ENCODE results near the gene RNF128. TPM values are rescaled to one million over a fixed set of nuclear protein-coding genes. Genes with fewer than 3 reads are reported as not detected.

The RNF128 gene
- total RNA-seq (not detected in 2 replicates), polyA plus RNA-seq (not detected in 2 replicates), polyA minus RNA-seq (not detected in 2 replicates), Bru-seq, nascent RNA (percentile 3 among the genes with signal in this experiment), BruChase-seq, experiment 1, labeled RNA remaining after a 6-hour chase (not detected), BruChase-seq, experiment 2, labeled RNA remaining after a 2-hour chase (percentile 1 among the genes with signal in this experiment)
- not detected in 2 replicates for polyA plus RNA-seq (2011; cell fraction: cytosol; rRNA removed)
- not detected in 2 replicates for polyA plus RNA-seq (2011; cell fraction: nucleus; rRNA removed)
- polyA plus RNA-seq (2012) = not detected in 2 replicates
- not detected for polyA minus RNA-seq (2011; cell fraction: cytosol; rRNA and poly(A)+ RNA removed)
- polyA minus RNA-seq (2011; cell fraction: nucleus; rRNA and poly(A)+ RNA removed) = not detected in 2 replicates
- long read RNA-seq = 0 reads

- Histone ChIP-seq H3K9me3 (replicated peaks; ENCODE audit: control insufficient read depth, insufficient read depth, low read length) (no peaks in the 10 kb centered on the region), H3K9me1 (replicated peaks; ENCODE audit: control insufficient read depth, extremely low read depth, insufficient read depth, low read length) (no peaks in the 10 kb centered on the region), H4K20me1 (replicated peaks; ENCODE audit: control insufficient read depth, extremely low read depth, insufficient read depth, low read length) (no peaks in the 10 kb centered on the region), H3K36me3 (ENCODE audit: control insufficient read depth in 2 of 2, extremely low read depth in 1 of 2, insufficient read depth in 2 of 2, low read length in 2 of 2) (no peaks in the 10 kb centered on the region), H3K4me1 (ENCODE audit: control insufficient read depth, extremely low read depth, insufficient read depth, low read length) (no peaks in the 10 kb centered on the region), H3K27ac (ENCODE audit: insufficient read depth, low read depth, low read length) (no peak within 1 kb of the TSS), H3K4me3 (replicated peaks in 1 of 3; ENCODE audit: insufficient read depth in 1 of 3, low read depth in 1 of 3, low read length in 3 of 3) (no peak within 1 kb of the TSS), H3K27me3 (ENCODE audit: control insufficient read depth in 2 of 2, insufficient read depth in 2 of 2, low read length in 2 of 2) (peaks cover 16 to 23% of the 10 kb centered on the region in 2 experiments), H3K4me2 (ENCODE audit: insufficient read depth, low read length) (no peak within 1 kb of the TSS), H3K79me2 (ENCODE audit: control insufficient read depth, insufficient read depth, low read length) (no peaks in the 10 kb centered on the region), H2AFZ (ENCODE audit: low read depth, low read length) (no peak within 1 kb of the TSS), H3K9ac (replicated peaks; ENCODE audit: extremely low read depth, insufficient read depth, low read length) (no peak within 1 kb of the TSS)
- intact Hi-C loops (cut with micrococcal nuclease) (no loop called here), dilution Hi-C loops (cut with MboI; ENCODE audit: extremely low pct_ligation_motif_present, low sequenced_read_pairs) (no loop called here)
- CTCF ChIA-PET = no interaction called here
- no TSS peak for BruUV-seq (replicated peaks)
- TF ChIP-seq EZH2 (IDR thresholded peaks at IDR 0.05; ENCODE audit: borderline replicate concordance, low read depth, low read length, severe bottlenecking) (peak; percentile 58), POLR2AphosphoS5 (IDR thresholded peaks at IDR 0.05; ENCODE audit: insufficient read depth, low read depth, low read length) (no peak)
- POLR2A ChIA-PET = no interaction called here
- no peak for DNase-seq (ENCODE audit: low read depth, low spot score)
- no peak for FAIRE-seq
These were observed at the start of gene RNF128 for GRCh38 chrX:106726485-106727437. RNF128 (plus strand) TSS chrX:106726701; CDS start chrX:106726914, 213 bp downstream.

- no peaks in the 10 kb centered on the region for H3K27me3 ChIP-seq (ENCODE audit: control insufficient read depth in 2 of 2, insufficient read depth in 2 of 2, low read length in 2 of 2)
- no peaks in the 10 kb centered on the region for H3K9me1 ChIP-seq (replicated peaks; ENCODE audit: control insufficient read depth, extremely low read depth, insufficient read depth, low read length)
- H3K9me3 ChIP-seq (replicated peaks; ENCODE audit: control insufficient read depth, insufficient read depth, low read length) = no peaks in the 10 kb centered on the region
- FAIRE-seq = no peak
- no peaks in the 10 kb centered on the region for H3K4me1 ChIP-seq (ENCODE audit: control insufficient read depth, extremely low read depth, insufficient read depth, low read length)
- DNase-seq (ENCODE audit: low read depth, low spot score) = no peak
- no peaks in the 10 kb centered on the region for H3K79me2 ChIP-seq (ENCODE audit: control insufficient read depth, insufficient read depth, low read length)
- dilution Hi-C loops (cut with MboI; ENCODE audit: extremely low pct_ligation_motif_present, low sequenced_read_pairs) (no loop called here), intact Hi-C loops (cut with micrococcal nuclease) (no loop called here)
- no peak overlapping the region for H3K9ac ChIP-seq (replicated peaks; ENCODE audit: extremely low read depth, insufficient read depth, low read length)
- POLR2A ChIA-PET = no interaction called here
- H3K4me3 ChIP-seq (replicated peaks in 1 of 3; ENCODE audit: insufficient read depth in 1 of 3, low read depth in 1 of 3, low read length in 3 of 3) = no peak overlapping the region
- CTCF ChIA-PET = no interaction called here
- H3K36me3 ChIP-seq (ENCODE audit: control insufficient read depth in 2 of 2, extremely low read depth in 1 of 2, insufficient read depth in 2 of 2, low read length in 2 of 2) = no peaks in the 10 kb centered on the region
- no peak overlapping the region for H3K4me2 ChIP-seq (ENCODE audit: insufficient read depth, low read length)
- TF ChIP-seq, protein P1, sequence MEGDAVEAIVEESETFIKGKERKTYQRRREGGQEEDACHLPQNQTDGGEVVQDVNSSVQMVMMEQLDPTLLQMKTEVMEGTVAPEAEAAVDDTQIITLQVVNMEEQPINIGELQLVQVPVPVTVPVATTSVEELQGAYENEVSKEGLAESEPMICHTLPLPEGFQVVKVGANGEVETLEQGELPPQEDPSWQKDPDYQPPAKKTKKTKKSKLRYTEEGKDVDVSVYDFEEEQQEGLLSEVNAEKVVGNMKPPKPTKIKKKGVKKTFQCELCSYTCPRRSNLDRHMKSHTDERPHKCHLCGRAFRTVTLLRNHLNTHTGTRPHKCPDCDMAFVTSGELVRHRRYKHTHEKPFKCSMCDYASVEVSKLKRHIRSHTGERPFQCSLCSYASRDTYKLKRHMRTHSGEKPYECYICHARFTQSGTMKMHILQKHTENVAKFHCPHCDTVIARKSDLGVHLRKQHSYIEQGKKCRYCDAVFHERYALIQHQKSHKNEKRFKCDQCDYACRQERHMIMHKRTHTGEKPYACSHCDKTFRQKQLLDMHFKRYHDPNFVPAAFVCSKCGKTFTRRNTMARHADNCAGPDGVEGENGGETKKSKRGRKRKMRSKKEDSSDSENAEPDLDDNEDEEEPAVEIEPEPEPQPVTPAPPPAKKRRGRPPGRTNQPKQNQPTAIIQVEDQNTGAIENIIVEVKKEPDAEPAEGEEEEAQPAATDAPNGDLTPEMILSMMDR (IDR thresholded peaks at IDR 0.05; ENCODE audit: extremely low read depth in 1 of 2, insufficient read depth in 1 of 2, low read depth in 1 of 2, low read length in 2 of 2) = no peak
- TF ChIP-seq POLR2AphosphoS5 (IDR thresholded peaks at IDR 0.05; ENCODE audit: insufficient read depth, low read depth, low read length) (no peak), FOS (IDR thresholded peaks at IDR 0.05; ENCODE audit: borderline replicate concordance, insufficient read depth, low read length) (no peak), JUN (IDR thresholded peaks at IDR 0.05; ENCODE audit: borderline replicate concordance, insufficient read depth, insufficient read length, low read depth) (no peak), EZH2 (IDR thresholded peaks at IDR 0.05; ENCODE audit: borderline replicate concordance, low read depth, low read length, severe bottlenecking) (no peak), MAX (IDR thresholded peaks at IDR 0.05; ENCODE audit: insufficient read depth, insufficient read length) (no peak), POLR2A (IDR thresholded peaks at IDR 0.05; ENCODE audit: low read depth, low read length) (no peak), MYC (IDR thresholded peaks at IDR 0.05; ENCODE audit: low read depth, low read length) (no peak), GATA2 (IDR thresholded peaks at IDR 0.05; ENCODE audit: insufficient read depth, insufficient read length, low read depth, low read length) (no peak)
- H4K20me1 ChIP-seq (replicated peaks; ENCODE audit: control insufficient read depth, extremely low read depth, insufficient read depth, low read length) = no peaks in the 10 kb centered on the region
- H2AFZ ChIP-seq (ENCODE audit: low read depth, low read length) = no peak overlapping the region
- no peak overlapping the region for H3K27ac ChIP-seq (ENCODE audit: insufficient read depth, low read depth, low read length)
- BruUV-seq (replicated peaks) = no TSS peak
These were observed 45.8 kb upstream of the RNF128 start for GRCh38 chrX:106680716-106681115.

Measured in endothelial cell of umbilical vein (primary cell).